ENCODE measurements around the gene ZNF385C.

Gene ZNF385C

DNA sequence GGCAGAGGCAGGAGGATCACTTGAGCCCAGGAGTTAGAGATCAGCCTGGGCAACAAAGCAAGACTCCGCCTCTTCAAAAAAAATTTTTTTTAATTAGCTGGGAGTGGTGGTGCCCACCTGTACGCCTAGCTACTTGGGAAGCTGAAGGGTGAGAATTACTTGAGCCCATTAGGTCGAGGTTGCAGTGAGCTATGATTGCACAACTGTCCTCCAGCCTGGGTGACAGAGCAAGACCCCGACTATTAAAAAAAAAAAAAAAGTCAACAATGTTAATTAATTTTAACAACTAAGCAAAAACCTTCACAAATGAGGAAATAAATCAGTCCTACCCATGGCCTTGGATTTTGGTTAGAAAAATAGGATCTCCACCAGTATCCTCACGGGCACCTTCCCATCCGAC lies 8.9 kb upstream of the ZNF385C start:
- DNase-seq: no peak

DNA sequence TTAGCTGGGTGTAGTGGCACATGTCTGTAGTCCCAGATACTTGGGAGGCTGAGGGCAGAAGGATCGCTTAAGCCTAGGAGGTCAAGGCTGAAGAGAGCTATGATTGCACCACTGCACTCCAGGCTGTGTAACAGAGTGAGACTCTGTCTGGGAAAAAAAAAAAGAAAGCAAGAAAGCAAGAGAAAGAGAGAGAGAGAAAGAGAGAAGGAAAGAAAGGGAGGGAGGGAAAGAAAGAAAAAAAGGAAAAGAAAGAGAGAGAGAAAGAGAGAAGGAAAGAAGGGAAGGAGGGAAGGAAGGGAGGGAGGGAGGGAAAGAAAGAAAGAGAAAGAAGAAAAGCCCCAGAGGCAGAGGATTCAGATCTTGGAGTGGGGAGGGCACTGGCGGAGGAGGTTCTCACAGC lies 7.7 kb upstream of the ZNF385C start:
- no peak for DNase-seq

DNA sequence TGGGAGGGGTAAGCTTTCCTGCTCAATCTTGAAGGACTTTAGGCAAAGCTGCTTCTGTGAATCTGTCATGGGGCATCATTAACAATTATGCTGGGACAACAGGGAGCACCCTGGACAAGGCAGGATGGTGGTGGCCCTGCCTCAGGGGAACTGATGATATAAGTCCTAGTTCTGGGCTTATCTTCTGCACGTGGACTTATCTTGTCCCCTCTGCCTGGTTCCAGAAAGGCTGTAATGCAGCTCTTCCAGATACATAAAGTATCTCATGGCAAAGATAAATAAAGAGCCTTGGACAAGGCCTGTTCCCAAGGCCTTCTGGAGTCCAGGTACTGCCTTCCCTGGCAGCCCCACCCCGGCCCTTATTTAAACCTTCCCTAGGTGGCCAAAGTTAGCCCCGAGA lies 6.0 kb upstream of the ZNF385C start:
- no peak for DNase-seq

DNA sequence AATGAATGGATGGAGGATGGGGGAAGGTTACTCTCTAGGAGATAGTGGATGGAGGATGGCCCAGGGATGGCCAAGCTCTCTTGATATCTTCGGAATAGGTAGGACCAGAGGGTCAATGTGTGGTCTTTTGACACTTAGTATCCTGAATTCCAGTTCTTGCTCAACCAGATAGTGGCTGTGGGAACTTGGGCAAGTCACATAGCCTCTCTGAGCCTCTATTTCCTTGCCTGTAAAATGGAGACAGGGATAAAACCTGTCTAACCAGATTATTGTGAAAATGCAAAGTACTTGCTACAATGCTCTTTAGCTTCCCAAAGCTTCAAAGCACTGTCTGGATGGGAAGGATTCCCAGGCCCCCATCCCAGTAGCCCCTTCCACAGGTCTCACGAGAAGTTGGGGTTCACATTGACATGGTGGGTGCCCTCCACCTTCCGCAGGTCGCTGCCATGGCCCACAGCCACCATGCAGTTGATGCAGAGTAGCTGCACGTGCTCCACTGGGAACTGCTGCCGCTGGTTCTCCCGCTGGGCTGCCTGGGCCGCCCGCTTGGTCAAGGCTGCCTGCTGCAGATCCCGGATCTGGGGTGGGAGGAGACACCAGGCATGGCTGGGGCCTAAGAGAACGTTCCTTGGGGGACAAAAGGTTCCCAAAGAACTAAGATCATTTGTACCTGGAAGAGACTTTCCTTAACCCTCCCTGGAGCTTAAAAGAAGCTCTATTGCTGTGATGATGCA lies 5.1 kb upstream of the ZNF385C start:
- no peak for DNase-seq

DNA sequence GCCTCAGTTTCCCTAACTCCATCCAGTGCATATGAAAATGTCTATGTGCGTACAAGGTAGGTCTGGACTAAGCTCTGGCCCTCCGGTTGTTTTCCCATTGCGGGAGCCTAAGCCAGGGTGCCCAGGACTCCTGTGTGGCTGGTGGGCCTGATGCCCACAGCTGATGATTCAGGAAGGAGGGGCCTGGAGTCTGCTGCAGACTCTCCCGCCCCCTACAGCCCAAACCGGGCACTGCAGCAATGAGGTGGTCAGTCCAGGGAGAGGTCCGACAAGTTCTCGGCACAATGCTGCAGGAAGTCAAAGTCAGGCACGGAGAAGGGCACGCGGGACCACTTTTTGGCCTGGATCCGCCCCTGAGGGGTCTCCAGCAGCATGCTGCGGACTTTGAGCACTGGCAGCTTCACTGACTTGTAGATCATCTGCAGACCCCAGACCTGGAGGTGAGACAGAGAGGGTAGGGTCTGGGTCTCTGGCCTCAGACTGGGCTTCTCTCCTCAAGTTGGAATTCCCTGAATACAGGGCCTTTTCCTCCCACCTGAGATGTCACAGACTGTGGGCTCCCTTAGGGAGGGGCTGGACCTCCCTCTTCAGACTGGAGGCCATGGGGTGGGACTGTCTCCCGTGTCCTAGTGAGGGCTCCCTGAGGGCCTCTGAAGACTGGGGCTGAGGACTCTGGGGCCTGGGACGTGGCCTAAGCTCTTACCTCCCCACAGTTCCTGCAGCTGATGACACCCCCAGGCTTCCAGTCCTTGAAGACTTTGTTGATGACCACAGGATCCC lies 3.4 kb upstream of the ZNF385C start:
- DNase-seq: peak; percentile 18 to 52 (median 33)

DNA sequence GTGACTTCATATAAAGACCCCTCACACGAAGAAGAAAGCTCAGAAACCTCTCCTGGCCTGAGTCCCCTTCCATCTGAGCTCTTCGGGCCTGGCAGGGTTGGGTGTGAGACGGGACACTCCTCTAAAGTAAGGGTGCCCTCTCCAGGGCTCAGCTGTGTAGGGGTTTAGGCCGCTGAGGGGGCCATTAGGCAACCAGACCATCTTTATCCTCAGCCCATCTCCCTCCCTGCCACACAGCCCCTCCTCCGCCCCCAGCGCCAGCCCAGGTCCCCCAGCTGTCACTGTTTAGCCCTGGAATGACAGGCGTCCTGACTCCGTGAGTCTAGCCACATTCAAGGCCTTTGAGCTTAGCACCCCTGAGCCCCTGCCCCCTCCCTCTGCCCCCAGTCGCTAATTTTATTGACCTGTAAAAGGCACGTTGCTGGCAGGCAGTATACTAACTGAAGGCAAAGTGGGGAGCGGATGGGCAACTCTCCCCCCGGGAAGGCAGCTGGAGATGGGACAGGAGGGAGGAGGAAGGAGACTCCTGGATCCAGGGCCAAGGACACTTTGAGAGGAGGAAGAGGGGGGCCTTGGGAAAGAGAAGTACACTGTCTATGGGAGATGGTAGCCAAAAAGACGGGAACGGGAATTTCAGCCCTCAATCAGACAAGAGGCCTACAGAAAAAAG lies 592 bp upstream of the ZNF385C start:
- DNase-seq: no peak

DNA sequence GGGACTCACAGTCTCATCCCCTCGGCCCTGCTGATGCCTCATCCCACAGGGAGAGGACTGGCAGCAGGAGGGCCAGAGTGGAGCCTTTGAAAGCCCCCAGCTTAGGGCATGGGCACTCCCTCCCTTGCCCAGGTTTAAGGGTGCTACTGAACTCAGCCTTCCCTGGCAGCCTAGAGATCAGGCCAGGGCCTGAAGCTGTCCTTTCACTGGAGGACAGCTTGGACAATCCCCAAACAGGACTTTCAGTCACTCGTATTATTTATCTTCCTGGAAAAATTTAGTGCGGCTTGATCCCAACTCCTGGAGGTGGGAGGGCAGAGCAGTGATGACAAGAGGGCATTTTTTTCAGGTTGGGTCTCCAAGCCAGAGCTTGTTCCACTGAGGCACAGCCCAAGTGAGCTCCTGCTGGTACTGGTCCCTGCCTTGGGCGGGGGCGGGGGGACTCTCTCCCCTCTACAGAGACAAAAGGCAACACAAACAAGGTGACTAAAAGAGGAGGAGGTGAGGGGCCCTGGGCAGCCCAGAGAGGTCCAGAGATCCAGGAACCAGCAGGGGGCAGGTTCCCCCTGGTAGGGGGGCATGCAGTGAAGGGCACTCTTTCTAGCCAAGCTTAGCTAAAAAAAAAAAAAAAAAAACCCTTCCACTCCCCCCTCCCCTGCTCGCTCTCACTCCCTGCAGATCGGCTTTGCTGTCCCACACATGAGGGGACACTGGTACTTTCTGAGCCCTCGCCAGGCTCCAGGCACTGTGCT lies 1.7 kb downstream of the ZNF385C start:
- DNase-seq: no peak

DNA sequence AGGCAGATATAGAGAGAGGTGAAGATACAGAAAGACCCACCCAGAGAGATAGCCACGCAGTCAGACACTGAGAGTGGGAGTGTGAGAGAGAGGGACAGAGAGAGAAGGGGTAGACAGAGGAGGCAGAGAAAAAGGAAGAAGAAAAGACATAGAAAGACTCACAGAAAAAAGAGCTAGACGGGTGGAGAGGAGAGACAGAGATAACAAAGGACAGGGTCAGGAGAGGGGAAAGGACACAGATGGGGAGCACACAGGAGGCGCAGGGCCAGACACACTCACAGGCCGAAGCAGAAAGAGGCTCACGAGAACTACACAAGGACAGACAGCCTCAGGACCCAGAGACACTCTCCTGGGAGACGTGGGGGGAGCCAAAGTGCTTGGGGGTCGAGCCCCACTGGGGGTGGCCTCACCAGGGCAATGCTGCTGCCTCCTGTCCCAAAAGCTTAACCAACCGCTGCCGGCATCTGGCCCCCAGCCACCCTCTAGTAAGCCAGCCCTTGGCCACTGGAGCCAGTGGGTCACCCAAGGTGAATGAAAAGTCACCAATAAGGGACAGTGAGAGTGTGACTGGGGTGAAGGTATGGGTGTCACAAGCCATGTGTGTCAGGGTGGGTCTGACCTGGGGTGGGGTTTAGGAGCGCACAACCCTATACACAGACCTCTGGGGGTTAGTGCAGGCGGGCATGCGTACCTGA lies 3.8 kb downstream of the ZNF385C start:
- DNase-seq: no peak

DNA sequence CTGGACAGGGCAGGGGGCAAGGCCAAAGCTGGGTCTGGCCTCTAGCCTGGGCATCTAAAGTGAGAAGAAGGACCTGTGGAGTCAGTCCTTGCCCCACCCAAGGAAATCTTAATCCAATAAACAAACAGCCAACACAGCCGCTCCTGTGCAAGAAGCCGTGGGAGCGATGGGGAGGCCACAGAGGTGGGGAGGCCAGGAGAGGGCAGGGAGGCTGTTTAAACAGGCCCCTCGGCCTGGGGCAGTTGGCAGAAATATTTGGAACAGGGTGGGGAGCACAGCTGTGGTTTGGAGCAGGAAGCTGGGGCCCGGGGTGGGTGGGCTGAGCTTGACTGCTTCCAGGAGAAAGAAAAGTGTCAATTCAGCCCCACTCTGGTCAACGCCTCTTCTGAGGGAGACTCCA lies 5.3 kb downstream of the ZNF385C start:
- DNase-seq: no peak

DNA sequence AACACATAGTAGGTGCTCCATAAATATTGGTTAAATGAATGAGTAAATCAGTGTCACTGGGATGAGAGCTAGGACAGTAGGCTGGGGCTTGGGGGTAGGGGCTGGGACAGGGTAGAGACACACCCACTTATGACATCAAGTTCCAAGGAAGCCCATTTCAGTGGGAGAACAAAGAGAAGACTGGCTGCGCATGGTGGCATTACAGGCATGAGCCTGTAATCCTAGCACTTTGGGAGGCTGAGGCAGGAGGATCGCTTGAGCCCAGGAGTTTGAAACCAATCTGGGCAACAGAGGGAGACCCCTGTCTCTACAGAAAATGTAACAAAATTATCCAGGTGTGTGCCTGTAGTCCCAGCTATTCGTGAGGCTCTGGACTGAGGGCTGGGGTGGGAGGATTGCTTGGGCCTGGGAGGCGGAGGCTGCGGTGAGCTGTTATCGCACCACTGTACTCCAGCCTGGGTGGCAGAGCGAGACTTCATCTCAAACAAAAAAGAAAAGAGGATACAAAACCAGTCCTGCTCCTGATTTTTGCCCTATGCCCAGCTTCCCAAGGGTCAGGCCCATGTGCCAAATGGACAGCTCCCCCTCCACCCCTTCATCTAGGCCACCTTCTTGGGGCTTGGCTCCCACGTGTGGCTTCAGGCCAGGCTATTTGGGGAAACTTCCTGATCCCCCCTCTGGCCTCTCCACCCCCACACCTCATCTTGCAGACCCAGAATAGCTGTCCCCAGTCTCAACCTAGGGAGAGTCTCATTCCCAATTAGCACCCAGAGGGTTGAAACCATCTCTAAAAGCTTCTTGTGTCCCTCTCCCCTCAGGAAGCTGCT lies 7.1 kb downstream of the ZNF385C start:
- DNase-seq: no peak

DNA sequence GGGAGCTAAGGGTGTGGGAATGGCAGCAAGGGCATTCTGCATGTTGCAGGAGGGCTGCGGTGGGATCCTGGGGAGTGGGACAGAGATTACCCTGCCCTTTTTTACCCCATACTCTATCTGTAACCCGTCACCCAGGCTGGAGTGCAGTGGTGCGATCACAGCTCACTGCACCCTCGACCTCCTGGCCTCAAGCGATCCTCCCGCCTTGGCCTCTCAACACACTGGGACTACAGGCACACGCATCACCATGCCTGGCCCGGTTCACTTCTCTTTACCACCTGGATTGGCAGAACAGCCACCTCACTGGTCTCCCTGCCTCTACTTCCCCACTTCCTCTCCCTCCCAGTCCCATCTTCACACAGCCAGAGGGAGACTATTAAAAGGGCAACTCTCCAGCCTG lies 9.5 kb downstream of the ZNF385C start:
- DNase-seq: no peak

DNA sequence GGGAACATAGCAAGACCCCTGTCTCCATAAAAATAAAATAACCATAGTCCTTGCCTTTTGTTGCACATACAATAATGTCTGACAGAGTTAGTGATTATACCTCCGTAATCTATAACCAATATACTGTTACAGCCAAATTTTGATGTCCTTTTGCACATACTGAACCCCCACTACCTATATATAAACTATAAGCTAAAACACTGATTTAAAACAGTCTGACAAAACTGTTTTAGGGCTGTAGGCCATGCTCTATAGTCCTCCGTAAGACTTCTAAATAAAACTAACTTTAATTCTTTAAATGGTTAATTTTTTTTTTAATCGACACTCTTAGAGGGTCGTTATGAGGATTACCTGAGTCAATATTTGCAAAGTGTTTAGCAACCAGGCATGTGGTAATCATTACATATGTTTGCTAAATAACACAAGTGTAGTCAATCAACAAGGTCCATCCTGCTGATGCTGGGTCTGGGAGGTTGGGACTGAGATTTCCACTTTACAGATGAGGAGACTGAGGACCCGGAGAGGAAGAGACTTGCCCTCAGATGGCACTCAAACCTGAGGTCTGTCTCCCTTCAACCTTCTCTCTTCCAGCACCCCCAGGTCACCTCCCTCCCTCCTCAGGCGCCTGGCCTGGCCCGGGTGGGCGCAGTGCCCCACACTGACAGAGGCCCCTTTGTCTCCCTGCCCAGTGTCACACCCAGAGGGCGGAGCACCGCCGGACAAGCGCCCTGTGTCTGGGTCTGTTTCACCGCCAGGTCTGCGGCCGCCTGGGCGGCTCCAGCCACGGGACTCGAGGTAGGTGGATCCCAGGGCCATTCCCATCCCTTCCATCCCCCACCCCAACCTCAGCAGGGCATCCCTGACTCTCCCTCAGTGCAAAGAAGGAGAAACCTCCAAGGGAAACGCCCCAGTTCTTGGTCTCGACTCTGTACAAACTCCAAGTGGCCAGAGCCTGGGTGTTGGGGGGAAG lies 10.3 kb downstream of the ZNF385C start:
- DNase-seq: no peak

DNA sequence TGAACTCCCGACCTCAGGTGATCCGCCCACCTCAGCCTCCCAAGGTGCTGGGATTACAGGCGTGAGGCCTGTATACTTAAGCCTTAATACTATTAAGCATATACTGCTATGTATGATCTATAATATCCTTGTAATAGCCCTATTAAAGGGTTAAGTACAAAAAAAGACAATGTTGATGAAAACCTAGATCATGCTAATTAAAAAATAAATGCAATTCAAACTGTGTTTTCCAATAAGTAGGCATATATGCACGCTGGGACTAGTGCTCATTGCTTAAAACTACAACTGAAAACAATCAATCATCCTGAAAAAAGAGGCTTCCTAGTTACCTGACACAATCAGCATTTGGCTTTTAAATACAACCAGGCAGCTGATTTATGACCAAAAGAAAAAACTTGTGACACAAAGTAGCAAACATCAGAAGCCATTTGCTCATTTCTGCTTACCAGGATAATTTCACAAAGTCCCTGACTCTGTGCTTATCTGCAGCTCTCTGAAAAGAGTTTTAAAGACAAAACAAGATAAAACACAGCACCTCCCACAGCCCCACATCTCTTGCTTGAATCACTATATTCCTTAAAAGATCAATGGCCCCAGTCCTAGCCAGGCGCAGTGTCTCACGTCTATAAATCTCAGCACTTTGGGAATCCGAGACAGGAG lies 11.1 kb downstream of the ZNF385C start:
- no peak for DNase-seq

DNA sequence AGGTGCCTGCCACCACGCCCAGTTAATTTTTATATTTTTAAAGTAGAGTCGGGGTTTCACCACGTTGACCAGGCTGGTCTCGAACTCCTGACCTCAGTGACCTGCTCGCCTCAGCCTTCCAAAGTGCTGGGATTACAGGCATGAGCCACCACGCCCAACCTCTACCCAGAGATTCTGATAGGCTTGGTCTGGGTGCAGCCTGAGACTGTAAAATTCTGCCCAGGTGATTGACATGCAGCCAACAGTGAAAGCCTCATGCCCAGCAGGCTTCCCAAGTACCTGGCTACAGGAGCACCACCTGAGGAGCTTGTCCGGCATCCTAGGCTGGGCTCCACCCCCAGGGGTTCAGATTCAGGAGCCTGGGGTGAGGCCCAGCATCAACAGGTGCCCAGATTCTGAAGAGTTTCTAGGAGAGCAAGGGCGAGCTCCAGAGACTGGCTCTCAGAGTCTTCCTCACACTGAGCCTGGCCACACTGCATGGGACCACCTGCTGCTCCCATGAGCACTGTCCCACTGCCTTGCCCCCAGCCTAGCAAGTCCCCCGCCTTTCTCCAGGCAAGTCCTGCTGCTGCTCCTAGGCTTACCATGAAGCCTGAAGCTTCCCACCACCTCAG lies 16.6 kb downstream of the ZNF385C start:
- DNase-seq: no peak

DNA sequence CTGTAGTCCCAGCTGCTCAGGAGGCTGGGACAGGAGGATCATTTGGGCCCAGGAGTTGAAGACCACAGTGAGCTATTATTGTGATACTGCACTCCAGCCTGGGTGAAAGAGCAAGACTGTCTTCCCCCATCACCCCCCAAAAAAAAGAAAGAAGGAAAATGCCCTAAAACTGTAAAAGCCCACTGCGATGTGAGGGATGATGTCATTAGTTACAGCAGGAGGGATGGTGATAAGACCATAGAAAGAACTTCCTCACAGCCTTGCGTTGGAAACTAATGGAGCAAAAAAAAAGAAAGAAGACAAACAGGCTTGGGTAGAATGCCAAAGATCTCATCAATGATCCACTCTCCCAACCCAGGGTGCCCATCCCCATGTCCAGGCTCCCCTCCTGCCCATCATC lies 18.7 kb downstream of the ZNF385C start:
- no peak for DNase-seq

DNA sequence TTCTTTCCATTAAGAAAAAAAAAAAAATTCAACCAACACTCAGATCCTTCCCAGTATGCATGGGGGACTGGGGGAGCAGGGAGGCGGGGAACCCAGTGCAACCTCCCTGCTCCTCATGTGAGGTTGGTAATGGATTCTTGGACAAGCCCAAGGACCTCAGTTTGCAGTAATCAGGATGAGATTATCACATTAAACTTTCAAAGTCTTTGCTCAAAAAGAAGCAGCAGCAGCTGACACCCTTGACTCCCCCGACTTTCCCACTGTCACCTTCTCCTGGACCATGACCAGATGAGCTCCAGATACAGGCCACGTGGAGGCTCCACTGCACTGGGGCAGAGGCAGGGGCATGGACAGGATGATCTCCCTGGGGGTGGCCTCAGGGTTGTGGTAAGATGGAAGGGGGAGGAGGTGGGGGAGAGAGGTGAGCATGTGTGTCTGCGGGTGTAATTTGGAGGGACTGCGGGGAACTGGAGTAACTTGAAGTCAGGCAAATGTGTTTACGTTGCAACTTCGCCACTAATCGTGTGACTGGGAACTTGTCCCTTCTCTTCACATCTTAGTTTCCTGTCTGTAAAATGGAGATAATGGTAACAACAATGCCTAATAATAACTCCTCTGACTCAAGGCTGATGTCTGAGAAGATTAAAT lies 19.8 kb downstream of the ZNF385C start:
- DNase-seq: no peak

DNA sequence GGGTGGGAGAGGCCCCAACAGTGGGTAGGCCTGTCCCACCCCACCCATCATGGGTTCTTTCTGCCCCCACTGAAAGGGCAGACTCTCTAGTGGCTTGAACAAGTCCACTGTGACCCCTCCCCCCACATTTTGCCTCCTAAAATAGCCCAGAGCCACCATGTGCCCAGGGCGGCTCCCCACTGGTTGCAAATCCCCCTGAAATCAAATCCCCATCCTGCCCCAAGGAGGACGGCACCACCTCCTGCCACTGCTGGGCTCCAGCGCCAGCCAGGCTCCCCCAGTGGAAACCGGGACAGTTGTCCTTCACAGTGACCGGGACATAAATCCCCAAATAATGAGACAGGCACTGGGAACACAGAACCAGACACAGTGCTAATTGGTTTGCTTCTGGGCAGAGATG lies 20.5 kb downstream of the ZNF385C start:
- no peak for DNase-seq

DNA sequence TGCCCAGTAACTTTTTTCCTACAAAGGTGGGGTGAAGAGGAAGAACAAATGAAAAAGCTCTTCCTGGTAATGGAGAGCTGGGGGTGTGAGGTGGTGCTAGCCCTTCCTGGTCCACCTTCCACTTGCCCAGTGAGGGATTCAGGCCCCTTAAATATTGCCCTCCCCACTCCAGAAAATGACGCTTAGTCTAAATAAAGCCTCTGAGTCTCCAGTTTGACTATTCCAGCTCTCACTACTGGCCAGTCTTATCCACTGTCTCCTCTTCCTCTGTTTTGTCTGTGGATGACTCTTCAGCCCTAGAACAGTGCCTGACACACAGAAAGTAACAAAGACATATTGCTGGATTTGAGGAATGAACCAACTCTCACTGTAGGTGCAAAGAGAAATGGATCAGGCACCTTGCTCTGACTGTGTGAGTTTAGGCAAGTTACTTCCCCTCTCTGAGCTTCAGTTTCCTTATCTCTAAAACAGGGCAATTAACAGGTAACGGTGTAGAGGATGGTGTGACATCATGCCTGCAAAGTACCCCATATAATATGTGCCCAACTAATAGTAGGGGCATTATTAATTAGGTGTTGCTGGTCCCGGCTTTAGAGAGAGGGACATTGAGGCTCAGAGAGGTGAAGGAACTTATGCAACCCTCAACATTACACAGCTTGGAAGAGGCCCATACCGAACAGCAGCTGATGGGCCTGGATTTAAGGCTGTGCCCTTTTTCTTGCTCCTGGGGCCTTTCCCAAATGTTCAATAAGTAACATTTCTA lies 21.3 kb downstream of the ZNF385C start:
- DNase-seq: no peak

All from activated naive CD4-positive, alpha-beta T cell (primary cell).